COLO668 (cell line): Measurements from ENCODE around the gene DLX5.

Source experiments
- DNase-seq: peaks from one replicate; lab custom pipeline; 2025; ENCODE audit not compliant: unreplicated experiment; lab: John Stamatoyannopoulos, UW

The DLX5 gene

GRCh38 chr7:97018791-97019531 is 5.7 kb downstream of the DLX5 start:
- DNase-seq: no peak

- no peak for DNase-seq
Measured at GRCh38 chr7:97018126-97018601, 6.5 kb downstream of the DLX5 start.

- DNase-seq: no peak
Measured at GRCh38 chr7:97017192-97018125, 7.2 kb downstream of the DLX5 start.

- peak; percentile 74 for DNase-seq
Measured at GRCh38 chr7:97016381-97017191, 8.0 kb downstream of the DLX5 start.

- no peak for DNase-seq
Measured at GRCh38 chr7:97015756-97016380, 8.8 kb downstream of the DLX5 start.

- no peak for DNase-seq
Measured at GRCh38 chr7:97015279-97015678, 9.4 kb downstream of the DLX5 start.

GRCh38 chr7:97014145-97014750 is 10.4 kb downstream of the DLX5 start:
- DNase-seq: no peak

GRCh38 chr7:97013845-97014134 is 10.8 kb downstream of the DLX5 start:
- no peak for DNase-seq

- DNase-seq: no peak
Measured at GRCh38 chr7:97013134-97013844, 11.3 kb downstream of the DLX5 start.

- DNase-seq: no peak
Measured at GRCh38 chr7:97012365-97013133, 12.1 kb downstream of the DLX5 start.

GRCh38 chr7:97011536-97012364 is 12.9 kb downstream of the DLX5 start:
- no peak for DNase-seq

- DNase-seq: no peak
Measured at GRCh38 chr7:97011104-97011503, 13.5 kb downstream of the DLX5 start.

- no peak for DNase-seq
Measured at GRCh38 chr7:97009753-97010732, 14.6 kb downstream of the DLX5 start.

- DNase-seq: no peak
Measured at GRCh38 chr7:97008275-97008917, 16.2 kb downstream of the DLX5 start.

- DNase-seq: no peak
Measured at GRCh38 chr7:97007583-97007861, 17.1 kb downstream of the DLX5 start.

GRCh38 chr7:97006816-97007582 is 17.6 kb downstream of the DLX5 start:
- peak; percentile 39 for DNase-seq
